WERI-Rb-1 (cell line): ENCODE measurements around the gene CHAD.

Source experiments
- DNase-seq: peaks from one replicate; pipeline ENCODE4 v3.0.0-alpha.2; 2020
- H3K27ac ChIP-seq: fragments of 250-450 bp; sonication (Bioruptor Pico); 2 replicates; pipeline ENCODE4 v1.5.1; 2020; ENCODE audit warnings: mild to moderate bottlenecking, moderate library complexity
- H3K27me3 ChIP-seq: fragments of 250-450 bp; sonication (Bioruptor Pico); 2 replicates; pipeline ENCODE4 v1.5.1; 2021; ENCODE audit warnings: mild to moderate bottlenecking, low read depth, moderate library complexity; ENCODE audit not compliant: insufficient read depth, severe bottlenecking
- H3K36me3 ChIP-seq: fragments of 250-450 bp; sonication (Bioruptor Pico); 2 replicates; pipeline ENCODE4 v1.5.1; 2020; ENCODE audit warnings: mild to moderate bottlenecking, moderate library complexity
- H3K4me3 ChIP-seq: 2 replicates; pipeline ENCODE4 v1.5.1; 2011; ENCODE audit warnings: low read depth, mild to moderate bottlenecking, control low read depth, low read length
- H3K9me3 ChIP-seq: fragments of 250-450 bp; sonication (Bioruptor Pico); 2 replicates; pipeline ENCODE4 v1.5.1; 2021; ENCODE audit warnings: mild to moderate bottlenecking, moderate library complexity; ENCODE audit not compliant: severe bottlenecking
- CTCF ChIP-seq: IDR thresholded peaks from 2 replicates; pipeline ENCODE4 v1.5.1; 2011; ENCODE audit warnings: low read depth, mild to moderate bottlenecking, control low read depth, inconsistent platforms, low read length

Gene CHAD

GRCh38 chr17:50482516-50482915 is 13.8 kb upstream of the CHAD start:
- DNase-seq = peak; percentile 93
- H3K27me3 ChIP-seq = no peaks in the 10 kb centered on the region
- H3K4me3 ChIP-seq = no peak overlapping the region
- TF ChIP-seq CTCF = peak; percentile 95
- H3K9me3 ChIP-seq = no peaks in the 10 kb centered on the region
- no peak overlapping the region for H3K27ac ChIP-seq
- peaks cover 5% of the 10 kb centered on the region for H3K36me3 ChIP-seq

- Histone ChIP-seq H3K36me3 (peaks cover 5% of the 10 kb centered on the region), H3K27me3 (no peaks in the 10 kb centered on the region), H3K27ac (no peak overlapping the region), H3K4me3 (no peak overlapping the region), H3K9me3 (no peaks in the 10 kb centered on the region)
- DNase-seq = no peak
- TF ChIP-seq CTCF = no peak
These were observed 13.4 kb upstream of the CHAD start for GRCh38 chr17:50482110-50482509.

GRCh38 chr17:50481648-50482047 is 13.0 kb upstream of the CHAD start:
- TF ChIP-seq CTCF = no peak
- no peak overlapping the region for H3K4me3 ChIP-seq
- peaks cover 5% of the 10 kb centered on the region for H3K36me3 ChIP-seq
- H3K9me3 ChIP-seq = no peaks in the 10 kb centered on the region
- no peak overlapping the region for H3K27ac ChIP-seq
- DNase-seq = no peak
- no peaks in the 10 kb centered on the region for H3K27me3 ChIP-seq

- H3K27ac ChIP-seq = no peak overlapping the region
- peaks cover 5% of the 10 kb centered on the region for H3K36me3 ChIP-seq
- no peak for DNase-seq
- H3K27me3 ChIP-seq = no peaks in the 10 kb centered on the region
- TF ChIP-seq CTCF = no peak
- H3K4me3 ChIP-seq = no peak overlapping the region
- H3K9me3 ChIP-seq = no peaks in the 10 kb centered on the region
These were observed 12.3 kb upstream of the CHAD start for GRCh38 chr17:50480854-50481490.

GRCh38 chr17:50480142-50480764 is 11.6 kb upstream of the CHAD start:
- Histone ChIP-seq H3K9me3 (no peaks in the 10 kb centered on the region), H3K4me3 (no peak overlapping the region), H3K36me3 (peaks cover 5% of the 10 kb centered on the region), H3K27ac (no peak overlapping the region), H3K27me3 (no peaks in the 10 kb centered on the region)
- TF ChIP-seq CTCF = no peak
- no peak for DNase-seq
